ENCODE measurements around the gene ATP10D. TPM values are rescaled to one million over a fixed set of nuclear protein-coding genes. Genes with fewer than 3 reads are reported as not detected.

The ATP10D gene
- total RNA-seq: 24.5 and 35.9 TPM in 2 replicates
- 39.9 TPM for polyA plus RNA-seq (2012)

DNA sequence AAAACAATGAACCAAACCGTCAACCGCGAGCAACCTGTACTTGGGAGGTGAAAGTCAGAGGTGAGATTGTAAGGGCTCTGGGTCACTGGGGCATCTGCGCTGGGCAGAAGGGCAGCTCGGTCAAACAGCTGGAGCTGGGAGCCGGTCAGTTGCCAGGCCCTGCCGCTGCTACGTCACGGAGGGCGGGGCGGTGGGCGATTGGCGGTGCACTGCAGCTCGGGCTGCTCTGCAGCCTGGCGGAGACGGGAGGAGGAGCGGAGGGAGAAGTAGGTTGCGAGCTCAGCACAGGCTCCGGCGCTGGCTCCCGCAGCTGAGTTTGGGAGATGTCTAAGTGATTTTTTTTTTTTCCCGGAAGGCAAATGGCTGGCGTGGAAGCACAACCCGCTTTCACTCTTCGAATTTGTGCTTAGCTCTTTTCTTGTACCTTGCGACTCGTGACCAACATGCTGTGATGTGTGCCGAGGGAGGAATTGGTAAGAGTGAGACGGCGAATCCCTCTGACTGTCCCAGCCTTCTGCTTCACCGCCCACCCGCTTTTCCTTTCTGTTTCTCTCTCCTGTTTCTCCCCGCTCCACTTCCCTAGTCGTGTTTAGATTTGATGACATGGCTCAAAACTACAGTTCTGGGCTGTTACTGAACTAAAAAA is at the start of gene ATP10D:
TSS of gene ATP10D (plus strand) at position 229 of the 646 bp plus-strand sequence. CDS start 27,266 bp downstream, outside the sequence.
- peak; percentile 95 for DNase-seq (ENCODE audit: low read depth)

DNA sequence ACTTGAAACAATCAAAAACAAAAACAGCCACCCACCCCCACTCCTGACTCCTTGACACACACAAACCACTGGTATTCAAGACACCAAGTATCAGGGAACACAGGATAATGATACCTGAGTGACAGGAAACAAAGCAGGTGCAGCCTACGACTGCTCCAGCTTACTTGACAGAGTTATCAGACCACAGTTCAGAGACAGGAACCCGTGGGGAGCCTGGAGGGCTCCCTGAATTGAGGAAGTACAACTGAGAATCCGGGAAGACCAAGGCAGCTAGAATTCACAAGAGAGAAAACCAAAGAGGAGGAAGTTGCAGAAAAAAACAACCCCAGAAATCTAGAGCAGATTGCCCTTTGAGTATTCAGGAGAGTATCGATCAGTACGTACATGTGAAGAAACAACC is 42.1 kb upstream of the ATP10D start:
- no peak for DNase-seq (ENCODE audit: low read depth)

DNA sequence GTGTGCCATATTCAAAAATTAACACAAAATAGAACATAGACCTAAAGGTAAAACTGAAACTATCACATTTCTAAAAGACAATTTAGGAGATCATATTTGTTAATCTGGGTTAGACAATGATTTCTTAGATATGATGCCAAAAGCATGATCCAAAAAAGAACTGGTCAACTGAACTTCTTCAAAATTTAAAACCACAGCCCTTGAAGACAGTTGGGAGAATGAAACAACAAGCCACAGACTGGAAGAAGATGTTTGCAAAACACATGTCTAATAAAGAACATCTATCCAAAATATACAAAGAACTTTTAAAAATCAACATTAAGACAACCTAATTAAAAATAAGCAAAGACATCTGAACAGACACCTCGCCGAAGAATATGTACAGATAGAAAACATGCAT is 41.0 kb upstream of the ATP10D start:
- DNase-seq (ENCODE audit: low read depth): no peak

- peak; percentile 6 for DNase-seq (ENCODE audit: low read depth)
Observed at GRCh38 chr4:47451657-47452056, 33.4 kb upstream of the ATP10D start.

DNA sequence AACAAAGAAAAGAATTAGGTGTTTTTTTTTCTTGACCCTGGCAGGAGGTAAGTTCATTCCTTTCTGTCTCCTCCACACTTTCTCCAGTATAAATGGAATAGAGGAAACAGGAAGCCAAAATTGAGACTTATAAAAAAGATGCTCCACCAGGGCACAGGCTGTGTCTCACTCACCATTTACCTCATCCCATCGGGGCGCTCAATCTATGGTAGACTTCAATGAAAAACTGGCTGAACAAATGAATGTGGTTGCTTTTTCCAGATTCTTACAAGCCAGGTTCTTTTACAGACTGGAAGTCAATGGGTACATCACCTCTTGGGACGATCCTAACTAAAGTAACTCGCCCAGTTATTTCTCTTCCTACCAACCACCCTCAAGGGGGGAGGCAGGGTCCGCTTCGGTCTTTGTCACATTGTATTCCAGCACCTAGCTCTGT is 22.3 kb upstream of the ATP10D start:
- DNase-seq (ENCODE audit: low read depth): no peak

DNA sequence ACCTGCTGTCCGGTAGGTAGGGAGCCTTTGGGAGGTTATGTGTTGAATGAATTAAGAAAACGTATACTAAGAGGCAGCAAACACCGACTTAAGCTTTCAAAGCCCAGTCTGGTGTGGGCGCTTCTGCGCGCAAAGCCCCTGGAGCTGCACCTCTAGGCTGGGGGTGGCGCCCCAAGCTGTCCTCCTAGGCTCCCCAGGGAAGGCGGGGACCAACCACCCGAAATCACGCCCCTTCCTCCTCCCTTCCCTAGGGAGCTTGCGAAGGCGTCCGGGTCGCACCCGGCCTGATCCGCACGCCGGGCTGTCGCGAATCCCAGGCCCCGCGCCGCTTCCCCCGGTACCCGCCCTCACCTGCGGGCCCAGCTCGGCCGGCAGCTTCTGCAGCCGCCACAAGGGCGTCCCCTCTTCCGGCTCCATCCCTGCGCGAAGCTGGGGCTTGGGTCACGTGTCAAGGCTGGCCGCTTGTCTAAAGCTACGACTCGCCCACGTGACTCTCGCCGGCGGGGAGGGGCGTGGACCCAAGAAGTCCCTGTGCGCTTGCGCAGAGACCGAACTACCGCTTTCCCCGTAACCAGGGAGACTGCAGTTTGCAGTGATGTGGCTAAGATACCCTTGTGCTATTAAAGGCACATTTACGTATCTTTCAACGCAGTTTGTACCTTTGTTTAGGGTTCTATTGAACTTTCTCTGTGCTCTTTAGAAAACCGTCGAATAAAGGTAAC is 21.7 kb upstream of the ATP10D start, which contains the start of gene COMMD8:
TSS of gene COMMD8 (minus strand) at position 468 of the 722 bp plus-strand sequence. CDS start at position 417, 51 bp downstream.
- peak; percentile 97 for DNase-seq (ENCODE audit: low read depth)

DNA sequence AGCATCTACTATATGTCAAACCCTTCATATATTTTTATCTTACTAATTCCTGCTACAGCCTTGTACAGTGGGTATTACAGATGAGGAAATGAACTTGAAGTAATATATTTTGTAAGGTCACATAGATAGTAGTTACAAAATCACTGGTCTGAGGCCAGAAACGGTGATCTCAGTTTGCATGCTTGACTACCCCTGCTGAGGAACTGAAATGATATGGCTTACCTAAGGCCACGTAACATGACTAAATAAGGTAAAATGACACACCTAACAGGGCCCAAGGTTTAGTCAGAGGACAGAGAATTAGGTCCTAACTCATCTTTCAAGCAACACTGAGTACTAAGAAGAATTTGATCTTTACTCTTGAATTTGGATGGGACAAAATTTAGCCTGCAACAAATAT is 20.1 kb upstream of the ATP10D start:
- no peak for DNase-seq (ENCODE audit: low read depth)

GRCh38 chr4:47466056-47466785 is 18.9 kb upstream of the ATP10D start:
- no peak for DNase-seq (ENCODE audit: low read depth)

DNA sequence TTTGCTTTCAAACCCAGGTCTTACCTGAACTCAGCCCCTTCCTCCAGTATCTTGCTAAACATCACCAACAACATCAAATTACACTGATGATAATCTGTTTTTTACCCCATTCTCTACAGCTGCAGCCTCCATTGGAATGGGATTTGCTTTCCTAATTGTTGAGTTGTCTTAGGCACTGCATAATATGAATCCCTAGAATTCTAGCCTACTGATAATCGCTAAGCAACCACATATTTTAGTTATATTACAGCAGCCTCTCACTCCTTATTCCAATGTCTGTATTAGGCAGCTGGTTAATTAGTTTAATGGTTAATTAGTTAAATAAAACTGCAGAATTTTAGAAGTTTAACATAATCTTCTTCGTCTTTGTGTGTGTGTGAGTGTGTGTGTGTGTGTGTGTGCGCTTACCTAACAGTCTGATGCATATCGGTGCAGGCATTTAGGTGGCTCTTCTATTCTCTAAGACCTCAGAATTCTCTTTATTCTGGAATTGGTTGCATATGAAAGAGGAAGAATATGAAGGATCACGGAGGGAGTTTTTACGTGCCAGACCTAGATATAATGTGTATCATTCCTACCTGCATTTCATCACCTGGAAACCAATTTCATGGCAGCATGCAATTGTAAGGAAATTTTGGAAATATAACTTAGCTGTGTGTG is 16.2 kb upstream of the ATP10D start:
- no peak for DNase-seq (ENCODE audit: low read depth)

GRCh38 chr4:47469951-47470350 is 15.1 kb upstream of the ATP10D start:
- no peak for DNase-seq (ENCODE audit: low read depth)

DNA sequence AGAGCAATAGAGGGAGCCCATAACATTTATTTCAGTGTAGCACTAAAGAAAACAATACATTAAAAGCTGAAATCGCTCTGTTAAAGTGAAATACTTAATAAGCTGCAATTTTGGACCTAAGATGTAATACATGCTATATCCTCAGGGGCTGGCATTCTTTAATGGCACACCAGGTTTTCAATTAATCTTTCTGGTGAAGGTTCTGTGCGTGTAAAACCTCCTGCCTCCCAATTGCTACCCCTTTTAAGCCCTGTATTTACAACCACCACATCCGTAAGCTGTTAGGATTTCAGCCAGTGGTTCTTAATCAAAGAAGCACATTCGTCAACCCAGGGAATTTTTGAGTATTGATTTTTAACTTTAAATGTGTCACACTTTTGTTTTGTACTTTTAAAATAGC is 14.0 kb upstream of the ATP10D start:
- DNase-seq (ENCODE audit: low read depth): no peak

- DNase-seq (ENCODE audit: low read depth): no peak
Observed at GRCh38 chr4:47471591-47471990, 13.5 kb upstream of the ATP10D start.

- no peak for DNase-seq (ENCODE audit: low read depth)
Observed at GRCh38 chr4:47473141-47473750, 11.8 kb upstream of the ATP10D start.

DNA sequence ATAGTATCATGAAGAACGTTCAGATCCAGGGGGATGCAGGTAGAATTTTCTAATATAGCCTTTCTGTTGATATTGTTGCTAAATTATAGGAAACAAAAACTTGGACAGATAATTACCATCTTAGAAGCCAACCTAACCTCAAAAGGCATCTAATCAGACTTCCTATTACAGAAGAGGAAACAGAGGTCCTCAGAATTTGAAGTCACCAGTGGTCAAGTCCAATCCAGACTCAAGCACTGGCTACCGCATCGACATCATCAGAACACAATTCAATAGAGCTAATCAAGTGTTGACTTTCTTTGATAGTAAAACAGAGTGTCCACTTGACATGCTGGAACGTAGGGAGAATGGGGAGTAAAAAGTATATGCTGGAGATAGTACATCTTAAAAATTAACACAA is 10.3 kb upstream of the ATP10D start:
- no peak for DNase-seq (ENCODE audit: low read depth)

- DNase-seq (ENCODE audit: low read depth): no peak
Observed at GRCh38 chr4:47475411-47475810, 9.7 kb upstream of the ATP10D start.

GRCh38 chr4:47478804-47479203 is 6.3 kb upstream of the ATP10D start:
- no peak for DNase-seq (ENCODE audit: low read depth)

DNA sequence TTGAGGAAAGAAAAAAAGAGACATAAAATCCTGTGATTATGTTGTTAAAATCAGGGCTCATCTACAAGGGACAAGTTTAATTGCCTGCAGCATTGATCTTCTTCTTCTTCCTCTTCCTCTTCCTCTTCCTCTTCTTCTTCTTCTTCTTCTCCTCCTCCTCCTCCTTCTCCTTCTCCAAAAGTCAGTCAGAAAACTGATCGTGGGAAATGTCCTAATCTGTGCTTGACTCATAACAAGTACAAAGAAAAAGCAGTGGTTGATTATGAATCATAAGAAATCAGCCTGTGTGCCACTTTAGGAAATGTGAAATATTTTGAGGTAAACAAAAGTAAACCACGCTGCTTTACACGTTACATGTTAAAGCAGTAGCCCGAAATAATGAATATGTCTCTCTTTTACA is 2.7 kb upstream of the ATP10D start:
- DNase-seq (ENCODE audit: low read depth): peak; percentile 41

GRCh38 chr4:47483745-47484144 is 1.3 kb upstream of the ATP10D start:
- DNase-seq (ENCODE audit: low read depth): no peak

DNA sequence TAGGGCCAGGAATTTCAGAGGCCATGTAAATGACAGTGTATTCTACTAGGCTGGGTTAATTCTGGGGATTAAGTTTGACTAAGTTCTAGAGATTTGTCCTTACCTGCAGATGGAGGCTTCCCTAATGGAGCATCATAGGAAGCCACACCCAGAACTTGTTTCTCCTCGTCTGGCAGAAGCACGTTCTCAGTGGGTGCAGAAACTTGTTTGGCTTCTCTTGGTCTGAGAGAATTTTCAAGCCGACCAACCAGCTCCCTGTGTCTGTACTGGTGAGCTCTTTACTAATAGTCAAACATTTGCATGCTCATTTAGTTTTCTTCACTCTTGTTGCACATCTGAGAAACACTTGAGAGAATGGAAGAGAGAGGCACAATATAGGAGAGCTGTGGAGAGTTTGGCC is 907 bp upstream of the ATP10D start:
- DNase-seq (ENCODE audit: low read depth): no peak

DNA sequence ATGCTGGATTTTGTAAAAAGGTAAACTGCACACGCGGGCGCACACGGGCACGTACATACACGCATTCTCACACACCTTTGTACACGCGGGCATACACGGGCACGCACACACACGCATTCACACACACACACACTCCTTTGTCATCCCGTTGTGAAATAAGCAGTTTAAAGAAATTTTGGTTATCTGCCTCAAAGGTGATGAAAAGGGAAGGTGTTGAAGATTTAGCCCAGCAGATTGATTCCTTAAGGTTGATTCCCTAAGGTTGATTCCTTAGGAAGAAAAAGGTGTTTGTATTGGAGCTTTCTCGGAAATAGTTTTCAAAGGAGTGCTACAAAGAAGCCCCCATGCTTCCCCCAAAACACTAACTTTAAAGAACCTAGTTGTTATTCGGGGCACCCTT is 693 bp downstream of the ATP10D start:
- DNase-seq (ENCODE audit: low read depth): no peak

- peak; percentile 12 for DNase-seq (ENCODE audit: low read depth)
Observed at GRCh38 chr4:47486231-47486673, 1.2 kb downstream of the ATP10D start.
